ENCODE measurements around the gene SNX33.
"Not testable (repeated sequence)": the region's sequence is repeated elsewhere in the genome, so short reads cannot be mapped to it uniquely, and the experiment has no call there.

The SNX33 gene, protein sequence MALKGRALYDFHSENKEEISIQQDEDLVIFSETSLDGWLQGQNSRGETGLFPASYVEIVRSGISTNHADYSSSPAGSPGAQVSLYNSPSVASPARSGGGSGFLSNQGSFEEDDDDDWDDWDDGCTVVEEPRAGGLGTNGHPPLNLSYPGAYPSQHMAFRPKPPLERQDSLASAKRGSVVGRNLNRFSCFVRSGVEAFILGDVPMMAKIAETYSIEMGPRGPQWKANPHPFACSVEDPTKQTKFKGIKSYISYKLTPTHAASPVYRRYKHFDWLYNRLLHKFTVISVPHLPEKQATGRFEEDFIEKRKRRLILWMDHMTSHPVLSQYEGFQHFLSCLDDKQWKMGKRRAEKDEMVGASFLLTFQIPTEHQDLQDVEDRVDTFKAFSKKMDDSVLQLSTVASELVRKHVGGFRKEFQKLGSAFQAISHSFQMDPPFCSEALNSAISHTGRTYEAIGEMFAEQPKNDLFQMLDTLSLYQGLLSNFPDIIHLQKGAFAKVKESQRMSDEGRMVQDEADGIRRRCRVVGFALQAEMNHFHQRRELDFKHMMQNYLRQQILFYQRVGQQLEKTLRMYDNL

DNA sequence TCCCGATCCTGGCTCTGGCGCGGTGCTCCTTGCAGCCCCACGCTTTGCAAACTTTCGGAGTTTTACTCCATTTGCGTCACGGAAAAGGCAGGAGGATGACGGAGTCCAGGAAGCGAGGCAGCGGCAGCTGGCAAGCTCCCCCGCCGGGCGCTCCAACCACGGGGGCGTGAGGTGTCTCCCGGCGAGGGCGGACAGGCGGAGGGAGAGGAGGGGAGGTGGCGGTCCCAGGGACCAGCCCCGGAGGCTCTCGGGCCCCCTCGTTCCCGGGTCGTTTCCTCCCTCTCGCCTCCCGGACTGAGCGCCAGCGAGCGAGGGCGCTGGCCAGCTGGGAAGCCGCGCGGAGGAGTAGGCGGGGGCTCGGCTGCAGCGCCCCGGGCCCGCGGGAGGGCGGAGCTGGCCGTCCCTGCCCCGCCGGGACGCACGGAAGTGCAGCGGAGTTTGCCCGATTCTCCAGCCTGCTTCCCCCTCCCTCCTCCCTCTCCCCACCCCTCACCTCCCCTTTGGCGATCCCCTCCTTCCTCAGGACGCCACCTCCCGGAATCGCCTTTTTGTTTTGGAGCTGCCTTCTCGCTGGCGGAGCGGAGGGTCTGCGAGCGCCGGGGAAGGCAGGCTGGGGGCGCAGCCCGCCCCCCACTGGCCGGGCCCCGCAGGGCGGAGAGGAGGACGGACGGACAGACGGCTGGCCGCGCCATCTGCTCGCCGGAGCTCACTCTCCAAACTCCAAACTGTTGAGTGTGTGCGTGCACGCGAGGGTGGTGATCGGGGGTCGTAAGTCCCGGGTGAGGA, at the start of gene SNX33:
Gene SNX33, plus strand, starts transcription at position 543 of the 786 bp plus-strand sequence. CDS start 1,191 bp downstream, outside the sequence.
- DNase-seq (ENCODE audit: low read depth, low spot score) = peak; percentile 16

DNA sequence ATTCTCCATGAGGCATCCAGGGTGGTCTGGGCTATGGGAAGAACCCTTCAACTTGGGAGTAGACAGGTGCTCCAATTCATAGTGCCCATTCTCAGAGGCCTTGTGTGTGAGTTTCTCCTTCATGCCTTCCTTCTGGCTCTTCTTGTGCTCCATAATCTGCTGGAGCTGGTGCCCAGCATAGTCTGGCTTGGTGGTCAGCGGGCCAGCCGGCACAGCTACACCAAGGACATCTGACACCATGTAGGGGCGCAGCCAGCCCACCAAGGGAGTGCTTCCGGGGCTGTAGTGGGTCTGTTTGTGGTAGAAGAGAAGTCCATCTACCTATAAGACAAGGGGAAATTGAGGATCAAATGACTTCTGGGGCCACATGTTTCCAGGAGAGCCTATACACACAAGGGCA, 49.4 kb upstream of the SNX33 start:
- DNase-seq (ENCODE audit: low read depth, low spot score) = no peak

DNA sequence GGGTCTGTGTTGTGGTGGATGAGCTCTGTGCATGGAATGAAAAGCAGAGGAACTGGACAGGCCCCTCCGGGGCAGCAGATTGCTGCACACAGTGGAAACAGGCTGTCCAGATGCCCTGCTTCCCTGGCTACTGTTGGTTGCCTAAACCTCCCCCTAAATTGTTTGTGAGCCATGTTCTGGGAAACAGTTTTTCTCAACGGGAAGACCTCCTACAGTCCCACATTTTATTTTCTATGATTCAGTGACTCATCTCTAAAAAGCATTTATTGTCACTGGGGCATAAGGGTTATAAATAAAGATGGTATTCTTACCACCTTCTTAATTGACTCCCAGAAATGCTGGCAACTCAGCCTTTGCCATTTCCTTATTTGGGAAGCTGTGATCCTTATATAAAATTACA, 48.3 kb upstream of the SNX33 start:
- no peak for DNase-seq (ENCODE audit: low read depth, low spot score)

DNA sequence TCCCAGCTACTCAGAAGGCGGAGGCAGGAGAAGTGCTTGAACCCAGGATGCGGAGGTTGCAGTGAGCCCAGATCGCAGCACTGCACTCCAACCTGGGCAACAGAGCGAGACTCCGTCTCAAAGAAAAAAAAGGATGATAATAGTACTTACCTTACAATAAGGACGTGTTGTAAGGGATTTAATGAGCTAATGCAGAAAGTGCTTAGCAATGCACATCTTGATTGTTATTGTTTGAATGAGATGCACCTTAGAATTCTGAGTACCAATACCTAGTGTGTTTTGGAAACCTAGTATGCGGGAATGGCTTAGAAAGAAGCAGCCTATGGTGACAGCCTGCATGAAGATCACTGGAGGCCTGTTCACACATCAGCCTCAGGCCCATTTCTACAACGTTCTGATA, 41.7 kb upstream of the SNX33 start:
- DNase-seq (ENCODE audit: low read depth, low spot score) = no peak

DNA sequence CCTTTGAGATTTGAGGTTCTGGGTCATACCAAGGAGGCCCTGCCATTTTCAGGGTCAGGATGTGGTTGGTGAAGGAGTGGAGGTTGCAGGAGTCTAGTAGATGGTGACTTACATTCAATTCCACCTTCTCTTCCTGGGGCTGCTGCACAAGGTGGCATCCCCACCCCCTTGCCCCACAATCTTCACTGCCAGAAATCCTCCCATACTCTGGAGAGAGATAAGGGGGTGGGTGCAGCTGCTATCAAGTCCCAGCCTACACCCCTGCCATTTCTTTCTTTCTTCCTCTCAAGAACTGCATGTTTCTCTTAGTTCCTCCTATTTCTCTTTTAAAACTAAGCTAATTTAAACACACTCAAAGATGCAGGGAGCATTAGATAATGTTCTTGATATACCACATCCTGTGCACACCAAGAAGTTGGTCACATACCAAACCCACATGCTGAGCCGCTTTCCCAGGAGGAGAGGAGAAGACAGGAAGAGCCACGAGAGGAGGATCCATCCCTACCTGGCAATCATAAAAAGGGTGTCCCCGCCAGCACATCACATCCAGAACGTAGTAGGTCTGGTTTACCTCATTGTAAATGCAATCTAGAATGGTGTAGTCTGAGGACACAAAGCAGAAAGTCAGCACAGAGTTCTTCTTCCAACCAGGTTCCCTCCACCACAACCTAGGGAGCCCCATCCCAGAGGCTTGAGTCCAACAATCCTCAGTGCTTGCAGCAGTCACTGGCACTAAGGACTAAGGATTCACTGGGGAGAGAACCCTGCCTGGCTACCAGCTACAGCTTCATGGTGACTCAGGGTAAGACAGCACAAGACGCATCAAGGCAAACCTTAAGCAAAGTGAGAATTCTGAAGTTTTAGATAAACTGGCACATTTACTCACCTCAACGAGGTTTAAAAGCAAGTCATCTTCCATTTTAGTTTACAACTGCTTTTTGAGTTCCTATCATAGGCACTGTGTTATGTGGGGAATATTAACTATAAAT, 40.7 kb upstream of the SNX33 start:
- DNase-seq (ENCODE audit: low read depth, low spot score) = no peak

DNA sequence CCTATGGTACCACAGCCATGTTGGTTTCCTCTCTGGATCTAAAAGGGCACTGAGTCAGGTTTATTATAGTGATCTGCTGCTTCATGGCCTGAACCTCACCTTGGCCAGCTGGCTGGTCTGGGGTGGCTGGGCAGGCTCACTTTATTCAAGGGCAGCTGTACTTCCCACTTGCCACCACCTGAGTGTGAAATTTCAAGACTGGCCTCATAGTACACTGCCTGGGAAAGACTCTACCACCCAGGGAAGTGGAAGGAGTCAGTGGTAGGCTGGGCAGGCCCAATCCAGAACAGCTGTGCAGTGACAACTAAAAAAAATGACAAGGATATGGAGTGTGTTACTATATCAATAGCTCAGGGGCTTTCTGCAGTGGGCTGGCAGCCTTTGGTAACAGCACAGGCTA, 30.9 kb upstream of the SNX33 start:
- DNase-seq (ENCODE audit: low read depth, low spot score) = no peak

DNA sequence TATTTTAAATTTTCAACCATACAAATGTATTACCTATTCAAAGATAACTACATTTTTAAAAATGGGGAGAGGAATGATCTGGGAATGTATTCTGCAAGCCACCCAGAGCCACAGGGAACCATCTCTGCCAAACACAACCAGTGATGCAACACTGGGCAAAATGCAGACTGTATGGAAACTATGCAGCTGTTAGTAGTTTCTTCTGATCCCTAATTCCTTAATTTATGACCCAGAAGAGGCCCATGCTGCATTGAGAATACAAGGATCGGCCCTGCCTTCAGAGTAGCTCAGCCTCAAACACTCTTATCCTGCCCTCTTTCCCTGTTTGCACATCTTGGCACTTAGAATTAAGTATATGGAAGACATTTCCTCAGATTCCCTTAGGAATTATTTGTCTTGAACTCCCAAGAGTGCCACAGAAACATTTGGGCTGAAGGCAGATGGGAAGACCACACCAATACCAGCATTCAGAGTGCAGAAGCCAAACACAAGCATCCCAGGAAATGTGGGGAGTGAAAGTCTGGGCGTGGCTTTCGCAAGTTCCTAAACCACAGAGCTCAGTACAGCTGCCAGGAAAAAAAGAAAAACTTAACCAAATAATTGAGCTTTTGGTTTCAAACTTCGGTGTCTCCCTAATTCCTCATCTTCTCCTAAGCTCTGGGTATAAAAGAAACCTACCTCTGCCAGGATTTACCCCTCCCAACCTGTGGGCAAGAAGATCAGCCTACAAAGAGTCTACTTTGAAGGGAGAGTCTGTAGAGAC, 27.5 kb upstream of the SNX33 start:
- DNase-seq (ENCODE audit: low read depth, low spot score) = no peak

DNA sequence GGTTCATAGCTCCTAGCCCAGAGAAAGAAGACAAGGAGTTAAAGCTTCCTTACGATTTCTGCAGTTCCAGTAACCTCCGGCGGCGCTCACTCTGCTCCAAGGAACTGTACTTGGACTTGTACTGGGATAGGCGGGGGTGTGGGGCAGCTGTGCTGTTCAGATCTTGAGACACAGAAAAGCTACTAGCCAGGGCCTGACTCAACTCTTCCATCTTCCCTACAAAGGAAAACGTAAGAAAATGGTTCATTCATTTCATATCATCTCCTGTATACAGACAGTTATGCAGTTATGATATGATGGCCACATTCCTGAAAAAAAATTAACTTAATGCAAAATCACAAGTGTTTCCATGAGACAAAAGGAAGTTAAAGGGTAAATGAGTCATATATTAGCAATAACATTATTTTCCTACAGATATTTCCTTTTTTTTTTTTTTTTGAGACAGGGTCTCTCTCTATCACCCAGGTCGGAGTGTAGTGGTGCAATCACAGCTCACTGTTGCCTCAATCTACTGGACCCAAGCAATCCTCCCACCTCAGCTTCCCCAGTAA, 26.8 kb upstream of the SNX33 start:
- no peak for DNase-seq (ENCODE audit: low read depth, low spot score)

DNA sequence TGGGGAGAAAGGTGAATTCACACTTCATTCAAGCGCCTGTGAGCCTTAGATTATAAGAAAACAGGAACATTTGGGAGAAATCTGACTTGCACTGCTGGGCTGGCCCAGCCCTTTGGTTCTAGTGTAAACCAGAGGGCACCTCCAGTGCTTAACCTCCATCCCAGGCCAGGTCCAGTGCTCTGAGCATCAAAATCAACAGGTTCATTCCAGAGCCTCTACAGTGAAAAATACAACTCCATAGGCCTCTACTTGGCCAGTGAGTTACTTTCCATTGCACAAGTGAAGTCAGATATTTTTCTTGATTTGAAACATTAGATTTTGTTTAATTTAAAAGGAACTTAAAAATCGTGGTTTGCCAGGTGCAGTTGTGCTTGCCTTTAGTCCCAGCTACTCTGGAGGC, 25.2 kb upstream of the SNX33 start:
- no peak for DNase-seq (ENCODE audit: low read depth, low spot score)

DNA sequence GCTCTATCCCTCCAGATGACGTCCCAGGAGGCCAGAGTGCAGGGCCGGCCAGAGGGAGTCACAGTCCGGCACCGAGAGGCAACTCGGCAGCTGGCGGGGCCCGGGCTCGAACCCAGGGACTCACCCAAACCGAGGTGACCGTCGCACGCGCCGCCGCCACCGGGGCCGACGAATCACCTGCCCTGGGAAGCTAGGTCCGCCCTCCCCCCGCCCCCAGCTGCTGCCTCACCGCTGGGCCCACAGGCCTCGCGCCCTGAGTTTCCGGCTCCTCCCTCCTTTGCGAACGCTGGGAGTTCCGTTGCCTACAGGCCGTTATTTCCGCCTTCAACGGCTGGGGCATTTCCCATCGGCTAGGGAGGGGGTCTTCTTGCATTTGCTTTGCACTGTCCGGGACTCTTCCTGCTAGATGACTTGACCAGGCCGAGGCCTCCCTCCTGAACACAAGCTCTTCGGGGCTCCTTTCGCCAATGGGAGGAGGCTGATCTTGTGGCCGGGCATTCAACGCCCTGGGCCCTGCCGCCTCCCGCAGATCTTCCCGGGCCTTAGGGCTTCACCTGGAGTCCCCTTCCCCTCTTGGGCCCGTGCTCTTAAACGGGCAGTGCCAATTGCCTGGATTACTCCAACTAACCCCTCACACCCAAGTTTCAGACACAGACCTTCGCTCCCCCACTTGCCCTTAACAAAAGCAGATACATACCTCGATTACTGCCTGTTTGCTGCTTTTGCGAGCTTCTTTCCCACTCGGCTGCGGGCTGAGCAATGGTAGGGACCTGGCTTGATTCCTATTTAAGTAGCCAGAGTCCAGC, 22.0 kb upstream of the SNX33 start, which contains the start of gene SNUPN:
Gene SNUPN, minus strand, starts transcription at position 184 of the 806 bp plus-strand sequence. CDS start 4,674 bp downstream, outside the sequence.
- DNase-seq (ENCODE audit: low read depth, low spot score) = peak; percentile 88

DNA sequence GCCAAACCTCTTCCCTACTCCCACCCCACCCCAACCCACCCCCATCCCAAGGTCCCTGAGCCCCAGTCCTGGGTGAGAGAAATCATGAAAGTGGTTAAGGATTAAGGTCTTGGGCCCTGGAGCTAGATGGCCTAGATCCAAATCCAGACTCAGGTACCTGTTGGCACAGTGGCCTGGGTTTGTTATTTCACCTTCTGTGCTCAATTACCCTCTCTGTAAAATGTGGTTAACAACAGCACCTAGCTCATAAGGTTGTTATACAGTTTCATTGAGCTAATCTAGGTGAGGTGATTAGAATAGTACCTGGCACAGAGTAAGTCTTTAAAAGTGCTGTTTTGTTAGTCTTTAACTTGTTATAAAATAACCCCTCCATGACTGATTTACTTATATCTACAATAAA, 15.8 kb upstream of the SNX33 start:
- DNase-seq (ENCODE audit: low read depth, low spot score) = no peak

DNA sequence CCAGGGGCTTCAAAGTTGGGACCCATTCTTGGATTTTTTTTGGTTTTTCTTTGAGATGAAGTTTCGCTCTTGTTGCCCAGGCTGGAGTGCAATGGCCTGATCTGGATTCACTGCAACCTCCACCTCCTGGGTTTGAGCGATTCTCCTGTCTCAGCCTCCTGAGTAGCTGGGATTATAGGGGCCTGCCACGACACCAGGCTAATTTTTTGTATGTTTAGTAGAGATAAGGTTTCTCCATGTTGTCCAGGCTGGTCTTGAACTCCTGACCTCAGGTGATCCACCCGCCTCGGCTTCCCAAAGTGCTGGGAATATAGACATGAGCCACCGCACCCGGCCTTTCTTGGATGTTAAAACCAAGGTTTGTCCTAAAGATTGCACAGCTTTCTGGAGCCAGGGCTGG, 13.8 kb upstream of the SNX33 start:
- not testable (repeated sequence) for DNase-seq (ENCODE audit: low read depth, low spot score)

DNA sequence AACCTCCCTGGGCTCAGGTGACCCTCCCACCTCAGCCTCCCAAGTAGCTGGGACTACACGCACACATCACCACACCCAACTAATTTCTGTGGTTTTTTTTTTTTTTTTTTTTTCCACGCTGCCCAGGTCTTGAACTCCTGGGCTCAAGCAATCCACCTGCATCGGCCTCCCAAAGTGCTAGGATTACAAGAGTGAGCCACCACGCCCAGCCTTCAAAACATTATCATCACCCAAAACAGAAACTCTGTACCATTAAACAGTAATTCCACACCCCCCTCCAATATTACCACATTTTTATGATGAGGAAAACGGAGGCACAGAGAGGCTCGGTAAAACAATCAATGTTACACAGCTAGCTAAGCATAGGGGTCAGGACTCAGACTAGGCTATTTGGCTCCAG, 11.7 kb upstream of the SNX33 start:
- DNase-seq (ENCODE audit: low read depth, low spot score) = no peak

DNA sequence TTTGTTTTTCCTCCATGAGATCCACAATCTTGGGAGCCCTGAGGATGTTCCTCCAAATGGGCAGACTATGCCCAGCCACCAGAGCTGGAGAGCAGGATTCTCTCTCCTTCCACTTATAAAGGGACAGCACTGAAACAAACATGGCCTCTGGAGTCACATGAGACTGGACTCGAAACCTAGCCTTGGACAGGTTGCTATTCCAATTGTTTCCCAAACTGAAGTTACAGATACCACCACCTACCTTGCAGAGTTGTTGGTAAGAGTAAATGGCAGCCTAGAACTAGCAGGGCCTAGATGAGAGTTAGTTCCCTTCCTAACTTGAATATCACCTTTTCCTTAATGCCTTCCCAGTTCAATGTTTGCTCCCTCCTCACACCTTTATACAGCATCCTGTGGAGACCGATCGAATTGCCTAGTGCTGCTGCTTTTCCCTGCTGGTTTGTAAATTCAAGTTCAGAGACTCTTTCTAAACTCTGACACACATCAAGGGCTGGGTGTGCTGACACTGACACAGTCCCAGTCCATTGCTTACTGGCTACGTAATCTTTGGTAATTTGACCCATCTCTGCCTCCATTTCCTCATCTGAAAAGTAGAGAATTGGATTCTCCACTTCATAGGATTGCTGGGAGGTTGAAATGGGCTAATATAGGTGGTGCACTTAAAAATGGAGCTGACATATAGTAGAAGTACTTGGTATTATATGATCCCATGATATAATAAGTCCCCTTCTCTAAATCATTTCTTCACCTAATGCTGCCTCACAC, 10.3 kb upstream of the SNX33 start:
- DNase-seq (ENCODE audit: low read depth, low spot score) = no peak

DNA sequence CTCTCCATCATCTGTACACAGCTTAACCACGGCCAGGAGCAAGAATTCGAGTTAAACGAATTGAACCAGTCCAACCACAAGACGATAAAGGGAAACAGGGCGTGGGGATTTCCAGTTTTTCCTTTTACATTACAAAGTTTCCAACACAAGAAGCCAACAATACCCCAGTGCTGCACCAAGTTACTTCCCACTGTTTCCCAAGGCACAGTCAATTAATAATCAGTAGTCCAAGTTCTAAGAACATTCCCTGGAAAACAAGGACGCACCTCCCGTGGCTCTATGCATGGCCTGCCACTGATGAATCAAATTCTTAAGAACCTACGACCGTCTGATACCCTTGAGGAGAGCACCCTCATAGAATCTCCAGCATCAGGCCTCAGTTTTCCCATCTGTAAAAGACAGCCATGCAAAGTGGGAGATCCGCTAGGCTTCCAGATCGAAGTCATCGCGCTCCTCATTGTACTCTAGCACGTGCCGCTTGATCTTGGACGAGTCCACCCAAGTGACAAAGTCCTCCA, 8.5 kb upstream of the SNX33 start:
- DNase-seq (ENCODE audit: low read depth, low spot score) = no peak

DNA sequence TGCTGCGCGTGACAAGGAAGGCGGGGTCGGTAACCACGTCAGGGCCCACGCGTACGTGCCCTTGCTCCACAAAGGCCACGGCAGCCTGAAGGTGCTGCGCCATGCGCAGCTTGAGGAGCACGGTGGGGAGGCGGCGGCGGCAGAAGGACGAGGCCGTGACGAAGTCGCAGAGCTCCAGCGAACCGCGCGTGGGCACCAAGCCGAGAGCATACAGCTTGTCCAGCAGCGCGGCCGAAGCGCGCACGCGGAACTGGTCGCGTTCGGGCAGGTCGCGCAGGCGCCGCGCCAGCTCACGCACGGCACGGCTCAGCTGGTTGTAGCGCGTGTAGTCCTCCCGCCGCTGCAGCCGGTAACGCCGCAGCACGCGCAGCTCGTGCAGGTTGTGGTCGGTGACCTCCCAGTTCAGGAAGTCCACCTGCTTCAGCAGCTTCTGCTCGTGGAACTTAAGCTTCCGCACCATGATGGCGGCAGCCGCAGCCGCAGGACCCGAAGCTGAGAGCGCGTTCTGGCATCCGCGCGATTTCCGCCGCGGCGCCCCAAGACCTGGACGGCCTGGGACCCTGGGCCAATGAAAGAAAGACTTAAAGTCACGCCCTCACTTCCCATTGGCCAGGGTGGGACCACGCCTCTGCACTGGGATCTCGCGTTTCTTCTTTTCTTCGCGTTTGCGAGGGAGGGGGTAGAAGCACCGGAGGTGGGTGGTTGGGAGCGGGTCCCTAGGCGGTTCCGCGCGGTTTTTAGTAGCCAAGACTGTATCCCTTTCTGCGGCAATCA, 7.8 kb upstream of the SNX33 start, which contains the start of gene IMP3:
Gene IMP3, minus strand, starts transcription at position 516 of the 774 bp plus-strand sequence. Its CDS starts 56 bp downstream, at position 460.
- DNase-seq (ENCODE audit: low read depth, low spot score) = peak; percentile 90

DNA sequence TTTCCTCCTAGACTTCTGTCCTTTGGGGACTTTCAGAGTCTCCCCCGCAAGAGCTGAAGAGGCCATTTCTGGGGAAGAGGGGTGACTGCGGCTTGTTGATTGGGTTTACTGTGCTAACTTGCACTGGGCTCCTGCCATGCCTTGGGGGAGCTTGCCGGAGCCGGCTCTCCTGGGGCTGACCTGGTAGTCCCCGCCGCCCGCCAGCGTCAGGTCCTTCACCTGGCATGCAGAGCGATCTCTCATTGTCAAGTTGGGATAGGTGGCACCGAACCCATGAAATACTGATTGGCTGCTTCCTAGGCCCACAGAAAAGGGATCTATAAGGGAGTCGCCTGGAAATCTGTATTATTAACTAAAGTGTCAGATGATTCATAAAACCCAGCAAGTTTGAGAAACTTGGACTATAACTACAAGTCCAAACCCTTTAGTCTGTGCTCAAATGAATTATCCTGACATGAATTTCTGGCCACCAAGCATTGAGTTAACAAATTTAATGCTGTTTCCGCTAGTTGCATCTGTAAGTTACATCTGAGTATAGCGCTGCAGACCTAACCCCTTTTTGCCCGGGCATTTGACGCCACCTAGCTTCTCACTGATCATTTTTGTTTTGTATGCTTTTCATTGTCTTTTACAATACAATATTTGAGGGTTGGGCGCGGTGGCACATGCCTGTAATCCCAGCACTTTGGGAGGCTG, 7.1 kb upstream of the SNX33 start:
- DNase-seq (ENCODE audit: low read depth, low spot score) = no peak
